HEK293T (cell line): ENCODE measurements around the gene SERTAD4.

Source experiments
- CTCF ChIA-PET: fragments of 350-600 bp; formaldehyde crosslinking; extraction: SDS; loops from one replicate; lab custom pipeline; 2021; ENCODE audit warnings: antibody characterized with exemption, inconsistent platforms; lab: Yijun Ruan, JAX
- POLR2A ChIA-PET: fragments of 350-600 bp; formaldehyde crosslinking; extraction: SDS; loops from one replicate; lab custom pipeline; 2020; ENCODE audit warnings: antibody characterized with exemption, inconsistent platforms; lab: Yijun Ruan, JAX
- DNase-seq: peaks from one replicate; pipeline ENCODE4 v3.0.0; 2012; ENCODE audit warnings: mixed read lengths; ENCODE audit errors: extremely low spot score
- ARNT ChIP-seq: fragments of 450-650 bp; IDR thresholded peaks from 2 replicates; pipeline ENCODE4 v1.6.1; 2017; ENCODE audit warnings: mild to moderate bottlenecking
- BHLHE40 ChIP-seq: fragments of 450-650 bp; IDR thresholded peaks from 2 replicates; pipeline ENCODE4 v1.6.1; 2016; ENCODE audit warnings: mild to moderate bottlenecking, moderate library complexity, borderline replicate concordance
- CTBP1 ChIP-seq: fragments of 450-650 bp; IDR thresholded peaks from 2 replicates; pipeline ENCODE4 v1.6.1; 2016; ENCODE audit warnings: borderline replicate concordance
- ELF4 ChIP-seq: fragments of 450-650 bp; IDR thresholded peaks from 2 replicates; pipeline ENCODE4 v1.6.1; 2017; ENCODE audit warnings: antibody characterized with exemption
- FOXA1 ChIP-seq: fragments of 450-650 bp; IDR thresholded peaks from 2 replicates; pipeline ENCODE4 v1.6.1; 2016; ENCODE audit warnings: mild to moderate bottlenecking
- FOXK2 ChIP-seq: fragments of 450-650 bp; IDR thresholded peaks from 2 replicates; pipeline ENCODE4 v1.6.1; 2016; ENCODE audit warnings: mild to moderate bottlenecking
- FOXM1 ChIP-seq: fragments of 450-650 bp; IDR thresholded peaks from 2 replicates; pipeline ENCODE4 v1.6.1; 2017; ENCODE audit warnings: mild to moderate bottlenecking, borderline replicate concordance
- HDGF ChIP-seq: fragments of 450-650 bp; IDR thresholded peaks from 2 replicates; pipeline ENCODE4 v1.6.1; 2017; ENCODE audit warnings: antibody characterized with exemption, borderline replicate concordance
- L3MBTL2 ChIP-seq: fragments of 450-650 bp; conservative IDR thresholded peaks from 2 replicates; pipeline ENCODE4 v1.6.1; 2016; ENCODE audit warnings: mild to moderate bottlenecking
- LEF1 ChIP-seq: fragments of 450-650 bp; IDR thresholded peaks from 2 replicates; pipeline ENCODE4 v1.6.1; 2017; ENCODE audit warnings: mild to moderate bottlenecking, borderline replicate concordance
- NFRKB ChIP-seq: fragments of 450-650 bp; IDR thresholded peaks from 2 replicates; pipeline ENCODE4 v1.6.1; 2016; ENCODE audit warnings: mild to moderate bottlenecking, moderate library complexity
- PKNOX1 ChIP-seq: fragments of 450-650 bp; IDR thresholded peaks from 2 replicates; pipeline ENCODE4 v1.6.1; 2016
- SP1 ChIP-seq: fragments of 450-650 bp; IDR thresholded peaks from 2 replicates; pipeline ENCODE4 v1.6.1; 2017
- SUZ12 ChIP-seq: fragments of 450-650 bp; IDR thresholded peaks from 2 replicates; pipeline ENCODE4 v1.6.1; 2016; ENCODE audit warnings: mild to moderate bottlenecking
- TARDBP ChIP-seq: fragments of 450-650 bp; IDR thresholded peaks from 2 replicates; pipeline ENCODE4 v1.6.1; 2016
- ZNF384 ChIP-seq: fragments of 450-650 bp; IDR thresholded peaks from 2 replicates; pipeline ENCODE4 v1.6.1; 2016

SERTAD4 gene

GRCh38 chr1:210234329-210234757, 1.7 kb downstream of the SERTAD4 start:
- DNase-seq: no peak
- ChIA-PET CTCF (no interaction called here), POLR2A (interaction anchor here (0.9 to 2.2 kb wide), 4 partner anchors 12 to 61 kb away, joined by 3 to 10 read pairs (median 8); no protein-coding TSS in a partner anchor)
- TF ChIP-seq NFRKB (no peak), FOXK2 (no peak), BHLHE40 (no peak), ELF4 (no peak), TARDBP (no peak), FOXA1 (no peak), PKNOX1 (no peak), HDGF (no peak), ZNF384 (no peak), CTBP1 (no peak), FOXM1 (no peak), L3MBTL2 (no peak), ARNT (no peak), SUZ12 (no peak), SP1 (no peak), LEF1 (no peak)

- ChIA-PET POLR2A (interaction anchor here (1.3 kb wide), 2 partner anchors 15 to 57 kb away, joined by 3 to 5 read pairs; no protein-coding TSS in a partner anchor), CTCF (no interaction called here)
- no peak for DNase-seq
- TF ChIP-seq FOXK2 (no peak), SUZ12 (no peak), CTBP1 (no peak), L3MBTL2 (no peak), FOXM1 (no peak), NFRKB (no peak), PKNOX1 (0 out of 2 replicates have a peak, but pooled peaks have one; percentile 9), ARNT (no peak)
Measured at GRCh38 chr1:210235363-210236053, 2.9 kb downstream of the SERTAD4 start.

- POLR2A ChIA-PET: interaction anchor here (0.6 to 1.3 kb wide), 4 partner anchors 14 to 395 kb away, joined by 3 to 5 read pairs (median 3); no protein-coding TSS in a partner anchor
- TF ChIP-seq PKNOX1: peak; percentile 95
- no peak for TF ChIP-seq ELF4
Measured at GRCh38 chr1:210236386-210236839, 3.8 kb downstream of the SERTAD4 start.

GRCh38 chr1:210236840-210237409, 4.3 kb downstream of the SERTAD4 start:
- CTCF ChIA-PET: interaction anchor here (0.6 kb wide), 1 partner anchor 16 kb away, joined by 3 read pairs; no protein-coding TSS in a partner anchor
- POLR2A ChIA-PET: interaction anchor here (0.6 to 1.3 kb wide), 4 partner anchors 13 to 396 kb away, joined by 3 to 5 read pairs (median 3); no protein-coding TSS in a partner anchor
- TF ChIP-seq TARDBP: no peak
- TF ChIP-seq FOXK2: no peak
- TF ChIP-seq ELF4: no peak
- TF ChIP-seq PKNOX1: no peak
- TF ChIP-seq L3MBTL2: no peak
- no peak for TF ChIP-seq NFRKB
- no peak for TF ChIP-seq HDGF
- no peak for TF ChIP-seq FOXM1
- no peak for TF ChIP-seq LEF1
- no peak for TF ChIP-seq SUZ12
- TF ChIP-seq FOXA1: no peak
- TF ChIP-seq ARNT: no peak
- TF ChIP-seq SP1: no peak
- TF ChIP-seq ZNF384: no peak
- no peak for TF ChIP-seq CTBP1
- no peak for TF ChIP-seq BHLHE40
- DNase-seq: peak; percentile 42

More at GRCh38 chr1:210236386-210236839, 3.8 kb downstream of the SERTAD4 start:
- CTCF ChIA-PET: no interaction called here
- DNase-seq: peak; percentile 31

GRCh38 chr1:210237479-210237878, 4.9 kb downstream of the SERTAD4 start:
- TF ChIP-seq FOXM1 (no peak), ELF4 (no peak), FOXK2 (no peak), PKNOX1 (no peak), LEF1 (no peak), FOXA1 (no peak), L3MBTL2 (no peak), ZNF384 (no peak), SP1 (no peak), BHLHE40 (no peak), TARDBP (no peak), ARNT (no peak), NFRKB (no peak), HDGF (no peak), SUZ12 (no peak), CTBP1 (no peak)
- CTCF ChIA-PET: interaction anchor here (0.6 to 0.7 kb wide), 2 partner anchors 15 to 68 kb away, joined by 3 read pairs; no protein-coding TSS in a partner anchor
- POLR2A ChIA-PET: no interaction called here
- no peak for DNase-seq
